ENCODE data around the gene SGPL1.

SGPL1 gene

DNA sequence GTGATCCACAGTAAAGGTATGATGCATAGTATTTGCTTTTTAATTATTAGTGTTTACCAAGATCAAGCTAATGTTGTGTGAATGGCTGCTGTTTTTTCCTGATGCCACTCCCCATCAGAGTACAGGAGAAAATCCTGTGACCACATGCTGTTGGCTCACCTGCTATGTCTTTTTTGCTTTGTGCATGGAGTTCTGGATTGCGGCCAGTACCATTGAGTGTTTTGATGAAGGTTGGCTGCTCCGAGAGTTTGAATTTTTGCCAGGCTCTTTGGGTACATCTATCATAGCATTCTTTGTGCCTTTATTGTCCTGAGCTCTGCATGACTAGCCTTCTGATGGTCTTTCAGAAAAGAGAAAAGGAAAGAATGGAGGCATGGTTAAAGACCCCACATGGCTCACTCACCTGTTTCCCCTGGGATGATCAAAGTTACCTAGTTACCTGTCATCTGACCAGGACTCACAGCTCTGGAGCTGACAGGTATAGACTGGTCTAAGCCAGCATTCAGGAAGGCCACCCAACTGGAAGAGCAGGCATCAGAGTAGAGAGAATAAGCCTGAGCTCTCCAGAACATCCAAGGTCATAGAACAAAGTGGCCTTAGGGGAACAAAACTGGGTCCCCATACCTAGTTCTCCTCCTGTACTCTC, 11.8 kb upstream of the SGPL1 start:
- ChIA-PET POLR2A (no interaction called here), CTCF (interaction anchor here (0.9 to 2.4 kb wide), 4 partner anchors 9 to 73 kb away, joined by 3 to 5 read pairs (median 3); no protein-coding TSS in a partner anchor)

DNA sequence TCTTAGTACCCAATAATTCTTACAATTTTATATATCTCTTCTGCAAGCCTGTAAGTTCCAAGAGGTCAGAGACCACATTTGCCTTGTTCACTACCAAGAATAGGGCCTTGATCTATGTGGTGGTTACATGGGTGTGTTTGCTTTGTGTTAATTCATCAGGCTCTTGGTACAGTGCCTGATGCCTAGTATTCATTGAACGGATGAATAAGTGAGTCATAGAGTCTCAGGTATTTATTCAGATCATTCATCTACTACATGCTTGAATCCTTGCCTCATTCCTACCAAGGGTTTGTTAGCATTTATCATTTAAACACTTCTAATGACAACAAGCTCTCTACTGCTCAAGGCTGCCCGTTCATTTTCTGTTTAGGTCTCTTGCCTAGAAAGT, 11.3 kb upstream of the SGPL1 start:
- Histone ChIP-seq H3K9me3 (ENCODE audit: control extremely low read depth in 1 of 5, control insufficient read depth in 4 of 5, insufficient read depth in 2 of 5, low read depth in 1 of 5, low read length in 4 of 5) (no peaks in the 10 kb centered on the region), H3K27ac (ENCODE audit: insufficient read depth in 1 of 2, low read depth in 1 of 2, low read length in 2 of 2, poor library complexity in 1 of 2, severe bottlenecking in 2 of 2) (no peak overlapping the region), H3K27me3 (replicated peaks in 2 of 5; ENCODE audit: control insufficient read depth in 4 of 5, insufficient read depth in 5 of 5, low read length in 4 of 5) (no peaks in the 10 kb centered on the region), H3K4me3 (ENCODE audit: control insufficient read depth in 1 of 7, extremely low read depth in 1 of 7, insufficient read depth in 4 of 7, low read depth in 2 of 7, low read length in 6 of 7) (no peak overlapping the region), H3K4me1 (ENCODE audit: control extremely low read depth in 1 of 4, control insufficient read depth in 4 of 4, insufficient read depth in 4 of 4, low read length in 3 of 4) (peaks cover 0 to 16% (median 8%) of the 10 kb centered on the region in 4 experiments), H3K36me3 (ENCODE audit: control insufficient read depth in 4 of 4, insufficient read depth in 4 of 4, low read length in 3 of 4) (no peaks in the 10 kb centered on the region)
- ChIA-PET CTCF (interaction anchor here (1.1 to 2.4 kb wide), 3 partner anchors 9 to 10 kb away, joined by 3 to 5 read pairs (median 3); no protein-coding TSS in a partner anchor), POLR2A (no interaction called here)
- no peak for DNase-seq
- 100% methylated on average over 1 of the region's 2 CpGs for WGBS (ENCODE audit: insufficient coverage)

More for the DNA sequence above, 11.8 kb upstream of the SGPL1 start:
- H3K4me3 ChIP-seq (ENCODE audit: control insufficient read depth in 1 of 7, extremely low read depth in 1 of 7, insufficient read depth in 4 of 7, low read depth in 2 of 7, low read length in 6 of 7): no peak overlapping the region
- H3K36me3 ChIP-seq (ENCODE audit: control insufficient read depth in 4 of 4, insufficient read depth in 4 of 4, low read length in 3 of 4): no peaks in the 10 kb centered on the region
- no peak for DNase-seq
- no peaks in the 10 kb centered on the region for H3K27me3 ChIP-seq (replicated peaks in 2 of 5; ENCODE audit: control insufficient read depth in 4 of 5, insufficient read depth in 5 of 5, low read length in 4 of 5)
- H3K4me1 ChIP-seq (ENCODE audit: control extremely low read depth in 1 of 4, control insufficient read depth in 4 of 4, insufficient read depth in 4 of 4, low read length in 3 of 4): peaks cover 0 to 15% (median 12%) of the 10 kb centered on the region in 4 experiments
- no peak overlapping the region for H3K27ac ChIP-seq (ENCODE audit: insufficient read depth in 1 of 2, low read depth in 1 of 2, low read length in 2 of 2, poor library complexity in 1 of 2, severe bottlenecking in 2 of 2)
- WGBS (ENCODE audit: insufficient coverage): 100% methylated on average over 1 of the region's 2 CpGs
- H3K9me3 ChIP-seq (ENCODE audit: control extremely low read depth in 1 of 5, control insufficient read depth in 4 of 5, insufficient read depth in 2 of 5, low read depth in 1 of 5, low read length in 4 of 5): no peaks in the 10 kb centered on the region

DNA sequence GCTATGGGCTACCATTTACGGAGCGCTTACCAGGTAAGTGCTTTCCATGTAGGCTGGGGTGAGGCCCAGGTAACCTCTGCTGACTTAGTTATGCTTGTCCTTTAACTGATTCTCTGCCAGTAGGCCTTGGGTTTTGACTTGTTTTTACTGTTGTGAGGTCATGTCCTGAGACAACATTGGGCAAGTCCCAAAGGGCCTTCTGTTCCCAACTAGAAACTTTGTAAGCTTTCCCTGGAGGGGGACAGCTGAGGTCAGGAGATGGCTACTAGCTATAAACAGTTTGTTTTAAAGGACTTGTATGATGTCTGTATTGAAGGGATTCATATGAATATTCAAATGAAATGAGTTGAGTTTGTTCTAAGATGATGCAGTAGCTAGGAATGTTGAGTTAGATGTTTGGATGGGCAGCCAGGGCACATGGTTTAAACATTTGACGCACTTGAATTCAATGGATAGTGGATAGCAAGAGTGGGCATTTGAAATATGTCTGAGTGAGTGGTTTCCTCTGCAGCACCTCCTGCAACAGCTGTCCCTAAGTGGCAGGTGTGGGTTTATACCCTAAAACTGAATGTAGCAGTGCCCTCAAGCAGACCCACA, 10.0 kb upstream of the SGPL1 start:
- 100% methylated on average over 3 of the region's 3 CpGs for WGBS (ENCODE audit: insufficient coverage)
- H3K27ac ChIP-seq (ENCODE audit: insufficient read depth in 1 of 2, low read depth in 1 of 2, low read length in 2 of 2, poor library complexity in 1 of 2, severe bottlenecking in 2 of 2): no peak overlapping the region
- H3K27me3 ChIP-seq (replicated peaks in 2 of 5; ENCODE audit: control insufficient read depth in 4 of 5, insufficient read depth in 5 of 5, low read length in 4 of 5): no peaks in the 10 kb centered on the region
- ChIA-PET POLR2A (no interaction called here), CTCF (interaction anchor here (0.8 to 1.7 kb wide), 3 partner anchors 9 to 11 kb away, joined by 3 to 5 read pairs (median 5); no protein-coding TSS in a partner anchor)
- H3K9me3 ChIP-seq (ENCODE audit: control extremely low read depth in 1 of 5, control insufficient read depth in 4 of 5, insufficient read depth in 2 of 5, low read depth in 1 of 5, low read length in 4 of 5): no peaks in the 10 kb centered on the region
- DNase-seq: no peak
- no peaks in the 10 kb centered on the region for H3K36me3 ChIP-seq (ENCODE audit: control insufficient read depth in 4 of 4, insufficient read depth in 4 of 4, low read length in 3 of 4)
- no peak overlapping the region for H3K4me3 ChIP-seq (ENCODE audit: control insufficient read depth in 1 of 7, extremely low read depth in 1 of 7, insufficient read depth in 4 of 7, low read depth in 2 of 7, low read length in 6 of 7)
- H3K4me1 ChIP-seq (ENCODE audit: control extremely low read depth in 1 of 4, control insufficient read depth in 4 of 4, insufficient read depth in 4 of 4, low read length in 3 of 4): peaks cover 0 to 18% (median 8%) of the 10 kb centered on the region in 4 experiments

DNA sequence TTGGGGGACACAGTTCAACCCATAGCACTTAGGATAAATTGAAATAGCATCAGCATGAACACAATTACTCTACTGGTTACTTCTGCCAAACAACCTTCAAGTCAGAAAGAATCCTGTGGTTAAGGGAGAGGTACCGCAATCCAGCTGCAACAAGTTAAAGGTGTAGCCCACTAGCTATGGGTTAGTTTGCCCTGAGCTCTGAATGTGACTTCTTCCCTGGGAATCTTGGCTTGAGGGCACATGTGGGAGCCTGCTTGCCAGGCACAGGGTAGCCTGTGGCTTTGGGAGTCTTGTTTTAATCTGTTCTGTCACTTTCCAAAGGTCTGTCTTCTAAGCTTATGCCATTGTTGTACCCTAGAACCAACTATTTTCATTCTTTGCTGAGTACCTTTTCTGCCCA, 8.9 kb upstream of the SGPL1 start:
- no peaks in the 10 kb centered on the region for H3K36me3 ChIP-seq (ENCODE audit: control insufficient read depth in 4 of 4, insufficient read depth in 4 of 4, low read length in 3 of 4)
- H3K27ac ChIP-seq (ENCODE audit: insufficient read depth in 1 of 2, low read depth in 1 of 2, low read length in 2 of 2, poor library complexity in 1 of 2, severe bottlenecking in 2 of 2): no peak overlapping the region
- no peak for DNase-seq
- H3K9me3 ChIP-seq (ENCODE audit: control extremely low read depth in 1 of 5, control insufficient read depth in 4 of 5, insufficient read depth in 2 of 5, low read depth in 1 of 5, low read length in 4 of 5): no peaks in the 10 kb centered on the region
- no peaks in the 10 kb centered on the region for H3K27me3 ChIP-seq (replicated peaks in 2 of 5; ENCODE audit: control insufficient read depth in 4 of 5, insufficient read depth in 5 of 5, low read length in 4 of 5)
- no peak overlapping the region for H3K4me3 ChIP-seq (ENCODE audit: control insufficient read depth in 1 of 7, extremely low read depth in 1 of 7, insufficient read depth in 4 of 7, low read depth in 2 of 7, low read length in 6 of 7)
- no CpG with 5 or more reads among the region's 1 CpG for WGBS (ENCODE audit: insufficient coverage)
- CTCF ChIA-PET: interaction anchor here (0.9 to 1.7 kb wide), 7 partner anchors 8 to 258 kb away, joined by 3 to 5 read pairs (median 3); no protein-coding TSS in a partner anchor
- H3K4me1 ChIP-seq (ENCODE audit: control extremely low read depth in 1 of 4, control insufficient read depth in 4 of 4, insufficient read depth in 4 of 4, low read length in 3 of 4): peaks cover 0 to 18% (median 8%) of the 10 kb centered on the region in 4 experiments
- POLR2A ChIA-PET: no interaction called here

DNA sequence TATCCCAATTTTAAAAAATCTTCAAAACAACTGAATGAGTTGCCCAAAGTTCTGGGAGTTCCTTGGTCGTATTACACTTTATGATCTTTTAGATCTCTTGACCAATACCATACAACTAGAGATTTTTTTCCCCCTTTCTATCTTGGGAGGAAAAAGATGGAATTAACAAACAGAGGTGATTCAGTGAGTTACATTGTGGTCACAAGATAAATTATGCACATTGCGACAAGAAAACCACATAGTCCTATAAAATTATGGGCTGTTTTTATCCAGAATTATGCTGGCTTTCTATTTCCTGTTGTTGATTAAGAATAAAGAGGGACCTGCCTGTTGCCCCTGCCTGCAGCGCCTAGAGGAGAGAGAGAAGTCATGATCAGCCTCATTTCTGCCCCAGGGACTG, 8.2 kb upstream of the SGPL1 start:
- Histone ChIP-seq H3K27ac (ENCODE audit: insufficient read depth in 1 of 2, low read depth in 1 of 2, low read length in 2 of 2, poor library complexity in 1 of 2, severe bottlenecking in 2 of 2) (no peak overlapping the region), H3K36me3 (ENCODE audit: control insufficient read depth in 4 of 4, insufficient read depth in 4 of 4, low read length in 3 of 4) (no peaks in the 10 kb centered on the region), H3K4me3 (ENCODE audit: control insufficient read depth in 1 of 7, extremely low read depth in 1 of 7, insufficient read depth in 4 of 7, low read depth in 2 of 7, low read length in 6 of 7) (peak overlapping the region in 1 of 7 experiments; percentile 20), H3K27me3 (replicated peaks in 2 of 5; ENCODE audit: control insufficient read depth in 4 of 5, insufficient read depth in 5 of 5, low read length in 4 of 5) (no peaks in the 10 kb centered on the region), H3K4me1 (ENCODE audit: control extremely low read depth in 1 of 4, control insufficient read depth in 4 of 4, insufficient read depth in 4 of 4, low read length in 3 of 4) (peaks cover 0 to 18% (median 8%) of the 10 kb centered on the region in 4 experiments), H3K9me3 (ENCODE audit: control extremely low read depth in 1 of 5, control insufficient read depth in 4 of 5, insufficient read depth in 2 of 5, low read depth in 1 of 5, low read length in 4 of 5) (no peaks in the 10 kb centered on the region)
- no CpG with 5 or more reads among the region's 3 CpGs for WGBS (ENCODE audit: insufficient coverage)
- ChIA-PET POLR2A (no interaction called here), CTCF (interaction anchor here (0.9 to 1.6 kb wide), 4 partner anchors 9 to 258 kb away, joined by 3 to 4 read pairs (median 3); no protein-coding TSS in a partner anchor)
- peak in 2 of 3 donors; percentile 30 to 33 for DNase-seq

DNA sequence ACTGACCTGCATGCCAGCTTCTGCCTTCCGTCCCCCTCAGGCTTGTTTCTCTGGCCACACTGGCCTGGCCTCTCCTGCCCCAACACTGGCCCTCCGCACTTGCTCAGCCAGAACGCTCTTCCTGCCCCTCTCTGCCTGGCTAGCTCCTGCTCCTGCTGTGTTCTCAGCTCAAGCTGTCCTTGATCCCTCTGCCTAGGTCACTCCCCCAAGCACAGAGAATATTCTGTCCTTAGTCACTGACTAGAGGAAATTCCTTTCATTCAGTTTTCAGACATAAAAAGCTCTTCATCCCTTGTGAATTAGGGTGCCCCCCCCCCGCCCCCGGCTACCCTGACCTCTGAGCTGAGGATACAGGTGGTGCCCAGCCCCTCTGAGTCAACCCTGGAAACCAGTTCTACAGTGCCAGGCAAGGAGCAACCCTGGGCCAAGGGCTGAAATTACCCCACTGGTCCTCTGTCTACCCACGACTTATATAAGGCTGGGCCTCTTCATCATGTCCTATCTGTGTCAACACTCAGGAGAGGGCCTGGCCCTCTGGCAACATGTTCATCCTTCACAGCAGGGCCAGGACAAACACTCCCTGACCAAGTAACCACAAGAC, 6.6 kb upstream of the SGPL1 start:
- DNase-seq: no peak
- Histone ChIP-seq H3K36me3 (ENCODE audit: control insufficient read depth in 4 of 4, insufficient read depth in 4 of 4, low read length in 3 of 4) (no peaks in the 10 kb centered on the region), H3K9me3 (ENCODE audit: control extremely low read depth in 1 of 5, control insufficient read depth in 4 of 5, insufficient read depth in 2 of 5, low read depth in 1 of 5, low read length in 4 of 5) (no peaks in the 10 kb centered on the region), H3K27me3 (replicated peaks in 2 of 5; ENCODE audit: control insufficient read depth in 4 of 5, insufficient read depth in 5 of 5, low read length in 4 of 5) (no peaks in the 10 kb centered on the region), H3K4me1 (ENCODE audit: control extremely low read depth in 1 of 4, control insufficient read depth in 4 of 4, insufficient read depth in 4 of 4, low read length in 3 of 4) (peaks cover 0 to 18% (median 8%) of the 10 kb centered on the region in 4 experiments), H3K27ac (ENCODE audit: insufficient read depth in 1 of 2, low read depth in 1 of 2, low read length in 2 of 2, poor library complexity in 1 of 2, severe bottlenecking in 2 of 2) (no peak overlapping the region), H3K4me3 (ENCODE audit: control insufficient read depth in 1 of 7, extremely low read depth in 1 of 7, insufficient read depth in 4 of 7, low read depth in 2 of 7, low read length in 6 of 7) (no peak overlapping the region)
- ChIA-PET POLR2A (no interaction called here), CTCF (interaction anchor here (1.3 to 1.4 kb wide), 2 partner anchors 13 to 15 kb away, joined by 3 to 4 read pairs; no protein-coding TSS in a partner anchor)
- WGBS (ENCODE audit: insufficient coverage): 97% methylated on average over 5 of the region's 6 CpGs

DNA sequence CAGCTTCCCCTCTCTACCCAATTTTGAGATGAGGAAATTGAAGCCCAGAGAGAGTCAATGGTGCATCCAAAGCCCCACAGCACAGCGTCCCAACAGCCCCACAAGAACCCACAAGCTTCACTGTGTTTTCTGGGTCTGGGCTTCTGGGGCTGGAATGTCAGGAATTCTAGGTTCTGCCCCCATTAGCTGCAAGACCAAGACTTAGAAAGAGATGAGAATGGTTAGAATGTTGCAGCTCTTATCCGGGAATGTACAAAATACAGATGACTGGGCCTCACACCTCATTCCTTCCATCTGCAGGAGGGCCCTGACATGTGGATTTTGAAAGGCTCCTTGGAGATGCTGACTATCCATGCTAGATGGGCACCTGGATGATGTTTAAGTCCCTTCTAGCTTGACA, 6.0 kb upstream of the SGPL1 start:
- CTCF ChIA-PET: interaction anchor here (1.3 to 1.4 kb wide), 2 partner anchors 12 to 16 kb away, joined by 3 to 4 read pairs; no protein-coding TSS in a partner anchor
- WGBS (ENCODE audit: insufficient coverage): 100% methylated on average over 1 of the region's 2 CpGs
- H3K9me3 ChIP-seq (ENCODE audit: control extremely low read depth in 1 of 5, control insufficient read depth in 4 of 5, insufficient read depth in 2 of 5, low read depth in 1 of 5, low read length in 4 of 5): no peaks in the 10 kb centered on the region

More for the DNA sequence above, 6.0 kb upstream of the SGPL1 start:
- Histone ChIP-seq H3K27ac (ENCODE audit: insufficient read depth in 1 of 2, low read depth in 1 of 2, low read length in 2 of 2, poor library complexity in 1 of 2, severe bottlenecking in 2 of 2) (no peak overlapping the region), H3K4me3 (ENCODE audit: control insufficient read depth in 1 of 7, extremely low read depth in 1 of 7, insufficient read depth in 4 of 7, low read depth in 2 of 7, low read length in 6 of 7) (no peak overlapping the region), H3K4me1 (ENCODE audit: control extremely low read depth in 1 of 4, control insufficient read depth in 4 of 4, insufficient read depth in 4 of 4, low read length in 3 of 4) (peaks cover 0 to 18% (median 8%) of the 10 kb centered on the region in 4 experiments), H3K27me3 (replicated peaks in 2 of 5; ENCODE audit: control insufficient read depth in 4 of 5, insufficient read depth in 5 of 5, low read length in 4 of 5) (no peaks in the 10 kb centered on the region), H3K36me3 (ENCODE audit: control insufficient read depth in 4 of 4, insufficient read depth in 4 of 4, low read length in 3 of 4) (no peaks in the 10 kb centered on the region)
- POLR2A ChIA-PET: no interaction called here
- no peak for DNase-seq

All from common myeloid progenitor, CD34-positive (primary cell).